Gastrocnemius medialis (tissue), 4 donors: Measurements from ENCODE around the gene CALY. TPM values are rescaled to one million over a fixed set of nuclear protein-coding genes. Genes with fewer than 3 reads are reported as not detected.
"Not testable (repeated sequence)": the region's sequence is repeated elsewhere in the genome, so short reads cannot be mapped to it uniquely, and the experiment has no call there.

Experiments used
- ATAC-seq, 2 donors: fragments of 150-250 bp; one replicate each; pipeline ENCODE4 v1.9.1; 2016
- DNase-seq, 2 donors: peaks; one replicate each; pipeline ENCODE4 v3.0.0-alpha.2; 2019
- H3K27ac ChIP-seq, 4 donors: fragments of 200-600 bp; sonication (generic); 1 replicate in 1 of 4; 2 replicates in 3 of 4; pipeline ENCODE4 v1.5.1; 2016 to 2018; ENCODE audit warnings: mild to moderate bottlenecking in 2 of 4, moderate library complexity in 1 of 4
- H3K27me3 ChIP-seq, 3 donors: fragments of 200-600 bp; sonication (generic) in 2 of 3; 1 replicate in 1 of 3; 2 replicates in 2 of 3; pipeline versions ENCODE4 v1.5.1 to v1.6.0; 2016 to 2019; ENCODE audit warnings: mild to moderate bottlenecking in 1 of 3, moderate library complexity in 1 of 3
- H3K36me3 ChIP-seq, 2 donors: fragments of 200-600 bp; sonication (generic) in 1 of 2; one replicate each; pipeline ENCODE4 v1.5.1; 2017 to 2018
- H3K4me1 ChIP-seq, 2 donors: fragments of 200-600 bp; sonication (generic) in 1 of 2; one replicate each; pipeline ENCODE4 v1.5.1; 2016 to 2017; ENCODE audit warnings: mild to moderate bottlenecking in 2 of 2
- H3K4me3 ChIP-seq, 4 donors: fragments of 200-600 bp; sonication (generic) in 3 of 4; 1 replicate in 1 of 4; 2 replicates in 3 of 4; pipeline ENCODE4 v1.5.1; 2016 to 2019; ENCODE audit warnings: mild to moderate bottlenecking in 2 of 4
- H3K9me3 ChIP-seq, 3 donors: fragments of 200-600 bp; sonication (generic) in 2 of 3; 1 replicate in 1 of 3; 2 replicates in 2 of 3; pipeline ENCODE4 v1.5.1; 2016 to 2019
- POLR2A ChIP-seq, 2 donors: fragments of 450-650 bp; IDR thresholded peaks; one replicate each; pipeline ENCODE4 v1.6.1; 2017; ENCODE audit warnings: antibody characterized with exemption in 2 of 2, mild to moderate bottlenecking in 2 of 2, moderate library complexity in 2 of 2
- in situ Hi-C, 4 donors: fragments of 200-750 bp; cut with MboI; loops; one replicate each; pipeline versions ENCODE4 v1.15.0 to v1.8.0; 2017; ENCODE audit warnings: low sequenced_read_pairs in 4 of 4
- intact Hi-C: fragments of 100-400 bp; cut with DNase I; formaldehyde crosslinking; loops from one replicate; pipeline ENCODE4 v1.15.1; 2023; ENCODE audit warnings: low total_unique reads
- total RNA-seq, 4 donors: library from RNA; depleted of rRNA; stranded (reverse); fragments of >200 nt; gene quantifications; one replicate each; pipeline versions ENCODE4 v1.1.0 to v1.2.3, GENCODE V29; 2016
- TF ChIP-seq, protein P1 (sequence below), 5 experiments: fragments of 450-650 bp in 3 of 5; fragments of 200-600 bp in 2 of 5; sonication (generic) in 2 of 5; IDR thresholded peaks in 4 of 5; conservative IDR thresholded peaks in 1 of 5; 1 replicate in 4 of 5; 2 replicates in 1 of 5; pipeline ENCODE4 v1.5.1; 2016 to 2019; ENCODE audit warnings: antibody characterized with exemption in 5 of 5, mild to moderate bottlenecking in 3 of 5, moderate library complexity in 3 of 5

CALY gene
- total RNA-seq, 4 donors from 2014 or later = not detected

DNA sequence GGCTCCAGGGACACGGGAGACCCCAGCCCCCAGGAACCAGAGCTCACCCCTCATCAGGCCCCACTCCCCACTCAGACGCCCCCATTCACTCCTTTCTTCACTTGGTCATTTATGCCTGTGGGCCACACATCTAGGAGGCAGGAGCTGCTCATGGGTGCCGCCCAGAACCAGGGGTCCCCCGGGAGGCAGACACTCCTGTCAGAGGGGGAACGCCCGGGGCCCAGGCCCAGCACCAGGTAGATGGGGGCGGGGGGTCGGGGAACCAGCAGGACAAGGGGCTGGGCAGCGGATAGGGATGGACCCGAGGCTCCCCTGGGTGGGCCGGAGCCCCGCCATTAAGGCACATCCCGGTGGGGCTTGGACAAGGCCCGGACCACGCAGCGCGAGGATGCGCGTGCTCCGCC is 11.8 kb downstream of the CALY start:
- H3K27ac ChIP-seq = no peak overlapping the region
- DNase-seq (no peak), ATAC-seq (no peak)
- intact Hi-C loops (loop anchor here (10.0 kb wide), 1 partner anchor 200 kb away; the partner anchor contains the start of gene CYP2E1), in situ Hi-C loops (no loop called here)
- peaks cover 0 to 4% of the 10 kb centered on the region in 2 donors for H3K4me1 ChIP-seq
- no peaks in the 10 kb centered on the region for H3K36me3 ChIP-seq
- H3K4me3 ChIP-seq = peak overlapping the region in 2 of 4 donors; percentile 36 to 44
- no peak for TF ChIP-seq POLR2A (IDR thresholded peaks at IDR 0.05)
- TF ChIP-seq, protein P1, sequence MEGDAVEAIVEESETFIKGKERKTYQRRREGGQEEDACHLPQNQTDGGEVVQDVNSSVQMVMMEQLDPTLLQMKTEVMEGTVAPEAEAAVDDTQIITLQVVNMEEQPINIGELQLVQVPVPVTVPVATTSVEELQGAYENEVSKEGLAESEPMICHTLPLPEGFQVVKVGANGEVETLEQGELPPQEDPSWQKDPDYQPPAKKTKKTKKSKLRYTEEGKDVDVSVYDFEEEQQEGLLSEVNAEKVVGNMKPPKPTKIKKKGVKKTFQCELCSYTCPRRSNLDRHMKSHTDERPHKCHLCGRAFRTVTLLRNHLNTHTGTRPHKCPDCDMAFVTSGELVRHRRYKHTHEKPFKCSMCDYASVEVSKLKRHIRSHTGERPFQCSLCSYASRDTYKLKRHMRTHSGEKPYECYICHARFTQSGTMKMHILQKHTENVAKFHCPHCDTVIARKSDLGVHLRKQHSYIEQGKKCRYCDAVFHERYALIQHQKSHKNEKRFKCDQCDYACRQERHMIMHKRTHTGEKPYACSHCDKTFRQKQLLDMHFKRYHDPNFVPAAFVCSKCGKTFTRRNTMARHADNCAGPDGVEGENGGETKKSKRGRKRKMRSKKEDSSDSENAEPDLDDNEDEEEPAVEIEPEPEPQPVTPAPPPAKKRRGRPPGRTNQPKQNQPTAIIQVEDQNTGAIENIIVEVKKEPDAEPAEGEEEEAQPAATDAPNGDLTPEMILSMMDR (IDR thresholded peaks at IDR 0.05 in 4 of 5, conservative IDR thresholded peaks at IDR 0.05 in 1 of 5) = no peak
- peaks cover 54 to 77% (median 57%) of the 10 kb centered on the region in 3 donors for H3K27me3 ChIP-seq
- no peaks in the 10 kb centered on the region for H3K9me3 ChIP-seq

- H3K27ac ChIP-seq = no peak overlapping the region
- ATAC-seq = no peak
- DNase-seq = peak in 1 of 2 donors; percentile 37
- no peaks in the 10 kb centered on the region for H3K36me3 ChIP-seq
- no peaks in the 10 kb centered on the region for H3K4me1 ChIP-seq
- H3K27me3 ChIP-seq = peaks cover 54 to 79% (median 55%) of the 10 kb centered on the region in 3 donors
- intact Hi-C loops (loop anchor here (10.0 kb wide), 1 partner anchor 201 kb away; the partner anchor contains the start of gene CYP2E1), in situ Hi-C loops (no loop called here)
- no peaks in the 10 kb centered on the region for H3K9me3 ChIP-seq
- peak overlapping the region in 1 of 4 donors; percentile 34 for H3K4me3 ChIP-seq
- no peak for TF ChIP-seq POLR2A (IDR thresholded peaks at IDR 0.05)
- TF ChIP-seq, protein P1 (IDR thresholded peaks at IDR 0.05 in 4 of 5, conservative IDR thresholded peaks at IDR 0.05 in 1 of 5) = no peak
Measured at GRCh38 chr10:133324198-133324792, 12.4 kb downstream of the CALY start.

DNA sequence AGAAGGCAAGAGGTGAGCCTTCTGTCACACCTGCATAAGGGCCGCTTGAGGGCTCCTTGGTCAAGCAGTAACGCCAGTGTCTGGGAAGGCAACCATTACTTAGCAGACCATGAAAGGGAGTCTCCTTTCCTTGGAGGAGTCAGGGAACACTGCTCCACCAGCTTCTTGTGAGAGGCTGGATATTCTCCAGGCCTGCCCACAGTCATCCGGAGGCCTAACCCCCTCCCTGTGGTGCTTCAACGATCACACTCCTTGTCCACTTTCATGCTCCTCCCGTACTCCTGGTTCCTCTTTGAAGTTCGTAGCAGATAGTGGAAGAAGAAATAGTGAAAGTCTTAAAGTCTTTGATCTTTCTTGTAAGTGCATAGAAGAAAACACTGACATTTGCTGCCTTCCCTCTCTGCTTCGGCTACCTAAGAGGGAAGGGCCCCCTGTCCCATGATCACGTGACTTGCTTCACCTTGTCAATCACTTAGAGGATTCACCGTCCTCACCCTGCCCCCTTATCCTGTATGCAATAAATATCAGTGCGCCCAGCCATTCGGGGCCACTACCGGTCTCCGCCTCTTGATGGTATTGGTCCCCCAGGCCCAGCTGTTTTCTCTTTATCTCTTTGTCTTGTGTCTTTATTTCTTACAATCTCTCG is 14.5 kb downstream of the CALY start:
- intact Hi-C loops = loop anchor here (10.0 kb wide), 1 partner anchor 203 kb away; the partner anchor contains the start of gene CYP2E1
- H3K36me3 ChIP-seq, H3K4me1 ChIP-seq, H3K4me3 ChIP-seq, ATAC-seq, H3K9me3 ChIP-seq, H3K27ac ChIP-seq, in situ Hi-C loops, DNase-seq: not testable (repeated sequence)
- H3K27me3 ChIP-seq = peaks cover 38 to 68% (median 43%) of the 10 kb centered on the region in 3 donors

DNA sequence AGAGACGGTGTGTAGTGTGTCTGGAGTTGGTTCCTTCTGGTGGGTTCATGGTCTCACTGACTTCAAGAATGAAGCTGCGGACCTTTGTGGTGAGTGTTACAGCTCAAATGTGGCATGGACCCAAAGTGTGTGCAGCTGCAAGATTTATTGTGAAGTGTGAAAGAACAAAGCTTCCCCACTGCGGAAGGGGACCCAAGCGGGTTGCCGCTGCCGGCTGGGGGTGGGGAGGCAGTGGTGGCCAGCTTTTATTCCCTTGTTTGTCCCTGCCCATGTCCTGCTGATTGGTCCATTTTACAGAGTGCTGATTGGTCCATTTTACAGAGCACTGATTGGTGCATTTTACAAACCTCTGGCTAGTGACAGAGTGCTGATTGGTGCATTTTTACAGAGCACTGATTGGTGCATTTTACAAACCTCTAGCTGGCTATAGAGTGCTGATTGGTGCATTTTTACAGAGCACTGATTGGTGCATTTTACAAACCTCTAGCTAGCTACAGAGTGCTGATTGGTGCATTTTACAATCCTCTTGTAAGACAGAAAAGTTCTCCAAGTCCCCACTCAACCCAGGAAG is 15.8 kb downstream of the CALY start:
- DNase-seq, H3K4me1 ChIP-seq, H3K27ac ChIP-seq, ATAC-seq, H3K4me3 ChIP-seq, H3K9me3 ChIP-seq, H3K36me3 ChIP-seq, in situ Hi-C loops: not testable (repeated sequence)
- H3K27me3 ChIP-seq = peaks cover 25 to 55% (median 31%) of the 10 kb centered on the region in 3 donors
- intact Hi-C loops = loop anchor here (10.0 kb wide), 1 partner anchor 204 kb away; the partner anchor contains the start of gene CYP2E1

DNA sequence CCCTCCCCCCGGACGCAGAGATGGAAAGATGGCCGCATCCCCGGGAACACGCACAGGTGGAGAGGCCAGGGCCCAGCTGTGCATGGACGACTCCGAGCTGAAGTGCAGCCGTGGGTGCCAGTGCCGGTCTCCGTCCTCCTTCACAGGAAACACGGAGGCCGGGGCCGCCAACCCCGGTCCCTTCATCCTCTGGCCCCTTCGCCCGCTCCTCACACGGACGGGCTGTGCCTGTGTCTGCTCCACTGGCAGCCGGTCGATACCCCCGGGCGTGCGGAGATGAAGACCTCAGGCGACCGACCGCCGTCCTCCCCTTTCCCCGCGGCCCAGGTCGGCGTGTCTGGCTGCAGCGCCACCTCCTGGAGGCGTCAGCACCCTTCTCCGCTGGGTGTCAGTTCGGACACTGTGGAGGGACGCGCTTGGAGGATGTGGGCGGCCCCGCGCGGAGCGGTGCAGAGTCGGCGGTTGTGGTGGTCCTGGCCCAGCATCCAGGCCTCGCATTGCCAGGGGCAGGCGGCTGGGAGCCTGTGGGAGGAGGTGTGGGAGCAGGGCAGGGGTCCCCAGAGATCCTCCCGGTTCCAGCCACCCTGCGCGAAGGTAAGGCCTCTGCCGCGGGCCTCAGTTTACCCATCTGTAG is 18.1 kb downstream of the CALY start:
- peak overlapping the region in 2 of 4 donors; percentile 30 to 38 for H3K4me3 ChIP-seq

More for the DNA sequence above, 18.1 kb downstream of the CALY start:
- Histone ChIP-seq H3K4me1 (peaks cover 0 to 3% of the 10 kb centered on the region in 2 donors), H3K9me3 (no peaks in the 10 kb centered on the region), H3K36me3 (no peaks in the 10 kb centered on the region), H3K27ac (no peak overlapping the region), H3K27me3 (peaks cover 13 to 37% (median 16%) of the 10 kb centered on the region in 3 donors)
- ATAC-seq = peak in 1 of 2 donors; percentile 53
- DNase-seq = no peak
- TF ChIP-seq POLR2A (IDR thresholded peaks at IDR 0.05) = no peak
- TF ChIP-seq, protein P1 (IDR thresholded peaks at IDR 0.05 in 4 of 5, conservative IDR thresholded peaks at IDR 0.05 in 1 of 5) = peak; percentile 17 to 68 (median 43)
- in situ Hi-C loops = no loop called here
- intact Hi-C loops = no loop called here
